ENCODE results near the gene CEP70.
"Not testable (repeated sequence)": the region's sequence is repeated elsewhere in the genome, so short reads cannot be mapped to it uniquely, and the experiment has no call there.

Gene CEP70, protein sequence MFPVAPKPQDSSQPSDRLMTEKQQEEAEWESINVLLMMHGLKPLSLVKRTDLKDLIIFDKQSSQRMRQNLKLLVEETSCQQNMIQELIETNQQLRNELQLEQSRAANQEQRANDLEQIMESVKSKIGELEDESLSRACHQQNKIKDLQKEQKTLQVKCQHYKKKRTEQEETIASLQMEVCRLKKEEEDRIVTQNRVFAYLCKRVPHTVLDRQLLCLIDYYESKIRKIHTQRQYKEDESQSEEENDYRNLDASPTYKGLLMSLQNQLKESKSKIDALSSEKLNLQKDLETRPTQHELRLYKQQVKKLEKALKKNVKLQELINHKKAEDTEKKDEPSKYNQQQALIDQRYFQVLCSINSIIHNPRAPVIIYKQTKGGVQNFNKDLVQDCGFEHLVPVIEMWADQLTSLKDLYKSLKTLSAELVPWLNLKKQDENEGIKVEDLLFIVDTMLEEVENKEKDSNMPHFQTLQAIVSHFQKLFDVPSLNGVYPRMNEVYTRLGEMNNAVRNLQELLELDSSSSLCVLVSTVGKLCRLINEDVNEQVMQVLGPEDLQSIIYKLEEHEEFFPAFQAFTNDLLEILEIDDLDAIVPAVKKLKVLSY

GRCh38 chr3:138594150-138594934, at the start of gene CEP70:
CEP70 (minus strand) TSS chr3:138594260; CDS start chr3:138572927, 21,333 bp downstream.
- DNase-seq = peak; percentile 80

DNA sequence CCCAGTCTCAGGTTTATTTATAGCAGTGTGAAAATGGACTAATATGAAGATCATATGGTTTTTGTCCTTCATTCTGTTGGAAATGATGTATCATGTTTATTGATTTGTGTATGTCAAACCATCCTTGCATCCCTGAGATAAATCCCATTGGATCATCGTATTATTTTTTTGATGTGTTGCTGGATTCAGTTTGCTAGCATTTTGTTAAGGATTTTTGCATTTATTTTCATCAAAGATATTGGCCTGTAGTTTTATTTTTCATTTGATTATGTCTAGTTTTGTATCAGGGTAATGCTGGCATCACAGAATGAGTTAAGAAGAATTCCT, 48.8 kb upstream of the CEP70 start:
- DNase-seq = no peak

DNA sequence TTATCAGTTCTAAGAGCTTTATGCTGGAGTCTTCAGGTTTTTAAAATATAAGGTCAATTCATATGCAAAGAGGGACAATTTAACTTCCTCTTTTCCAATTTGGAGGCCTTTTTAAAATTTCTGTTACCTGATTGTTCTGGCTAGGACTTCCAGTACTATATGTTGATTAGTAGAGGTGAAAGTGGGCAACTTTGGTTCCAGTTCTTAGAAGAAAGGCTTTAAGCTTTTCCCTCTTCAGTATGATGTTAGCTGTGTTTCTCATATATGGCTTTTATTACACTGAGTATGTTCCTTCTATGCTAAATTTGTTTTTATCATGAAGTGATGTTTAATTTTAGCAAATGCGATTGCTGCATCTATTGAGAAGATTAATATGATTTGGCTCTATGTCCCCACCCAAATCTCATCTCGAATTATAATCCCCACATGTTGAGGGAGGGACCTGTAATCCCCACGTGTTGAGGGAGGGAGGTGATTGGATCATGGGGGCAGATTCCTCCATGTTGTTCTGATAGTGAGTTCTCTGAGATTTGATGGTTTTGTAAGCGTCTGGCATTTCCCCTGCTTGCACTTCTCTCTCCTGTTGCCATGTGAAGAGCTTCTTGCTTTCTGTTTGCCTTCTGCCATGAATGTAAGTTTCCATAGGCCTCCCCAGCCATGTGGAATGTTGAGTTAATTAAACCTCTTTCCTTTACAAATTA, 48.3 kb upstream of the CEP70 start:
- no peak for DNase-seq

DNA sequence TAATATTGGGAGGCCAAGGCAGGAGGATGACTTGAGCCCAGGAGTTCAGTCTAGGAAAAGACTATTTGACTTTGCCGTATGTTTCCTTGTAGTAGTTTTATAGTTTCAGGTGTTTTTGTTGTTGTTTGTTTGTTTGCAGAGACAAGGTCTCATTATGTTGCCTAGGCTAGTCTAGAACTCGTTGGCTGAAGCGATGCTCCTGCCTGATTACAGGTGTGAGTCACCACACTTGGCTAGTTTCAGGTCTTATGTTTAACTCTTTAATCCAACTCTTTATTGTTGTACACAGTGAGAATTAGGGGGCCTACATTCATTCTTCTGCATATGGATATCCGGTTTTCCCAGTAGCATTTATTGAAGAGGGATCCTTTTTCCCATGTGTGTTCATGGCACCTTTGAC, 46.5 kb upstream of the CEP70 start:
- no peak for DNase-seq

- DNase-seq = no peak
Measured at GRCh38 chr3:138638641-138639040, 44.6 kb upstream of the CEP70 start.

GRCh38 chr3:138629526-138629925, 35.5 kb upstream of the CEP70 start:
- DNase-seq = no peak

GRCh38 chr3:138625707-138626365, 31.8 kb upstream of the CEP70 start:
- no peak for DNase-seq

- DNase-seq = no peak
Measured at GRCh38 chr3:138624518-138624917, 30.5 kb upstream of the CEP70 start.

GRCh38 chr3:138620431-138620830, 26.4 kb upstream of the CEP70 start:
- no peak for DNase-seq

GRCh38 chr3:138615462-138615861, 21.4 kb upstream of the CEP70 start:
- no peak for DNase-seq

DNA sequence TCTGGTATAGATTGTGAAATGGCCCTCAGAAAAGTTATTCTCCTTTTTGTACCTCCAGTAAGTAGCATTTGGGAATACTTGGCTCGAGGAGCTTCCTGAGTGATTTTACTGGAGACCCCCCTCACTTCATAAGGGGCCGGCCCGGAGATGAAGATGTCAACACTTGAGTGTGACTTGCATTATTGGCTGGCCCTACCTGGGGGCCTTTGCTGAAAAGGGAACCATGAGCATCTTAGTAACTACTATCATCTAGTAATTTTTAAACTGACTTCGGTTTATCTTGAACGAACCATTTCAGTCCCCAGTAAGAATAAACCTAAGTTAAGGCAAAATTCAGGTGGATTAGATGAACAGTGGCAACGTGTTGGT, 15.8 kb upstream of the CEP70 start:
- DNase-seq = no peak

- peak; percentile 54 for DNase-seq
Measured at GRCh38 chr3:138608322-138609135, 14.5 kb upstream of the CEP70 start, which contains the start of gene FAIM. FAIM (plus strand) TSS chr3:138608771; CDS start chr3:138619727, 10,956 bp downstream.

GRCh38 chr3:138604106-138604595, 10.1 kb upstream of the CEP70 start:
- not testable (repeated sequence) for DNase-seq

- not testable (repeated sequence) for DNase-seq
Measured at GRCh38 chr3:138601661-138602060, 7.6 kb upstream of the CEP70 start.

DNA sequence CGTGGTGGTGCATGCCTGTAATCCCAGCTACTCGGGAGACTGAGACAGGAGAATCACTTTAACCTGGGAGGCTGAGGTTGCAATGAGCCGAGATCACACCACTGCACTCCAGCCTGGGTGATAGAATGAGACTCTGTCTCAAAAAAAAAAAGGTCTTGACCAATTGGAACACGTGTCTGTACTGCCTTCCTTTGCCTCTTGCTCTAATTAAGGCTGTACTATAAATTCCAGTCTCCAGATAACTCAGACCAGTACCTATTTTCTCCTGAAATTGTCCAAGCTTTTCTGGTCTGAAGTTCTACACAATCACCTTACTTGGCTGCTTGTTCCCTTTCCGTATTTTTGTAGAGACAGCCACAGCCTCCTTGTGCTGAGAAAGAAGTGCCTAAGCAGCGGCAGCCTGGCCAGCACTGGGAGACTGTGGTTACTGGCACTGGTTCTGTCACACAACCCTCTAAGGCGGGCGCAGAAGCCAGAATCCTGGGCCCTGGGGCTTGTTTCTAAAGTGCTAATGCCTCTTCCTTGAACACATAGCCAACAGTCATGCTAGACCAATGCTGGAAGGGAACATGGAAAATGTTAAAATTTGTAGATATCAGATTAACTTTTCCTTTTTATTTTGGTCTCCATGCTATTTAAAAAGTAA, 6.2 kb upstream of the CEP70 start:
- no peak for DNase-seq

DNA sequence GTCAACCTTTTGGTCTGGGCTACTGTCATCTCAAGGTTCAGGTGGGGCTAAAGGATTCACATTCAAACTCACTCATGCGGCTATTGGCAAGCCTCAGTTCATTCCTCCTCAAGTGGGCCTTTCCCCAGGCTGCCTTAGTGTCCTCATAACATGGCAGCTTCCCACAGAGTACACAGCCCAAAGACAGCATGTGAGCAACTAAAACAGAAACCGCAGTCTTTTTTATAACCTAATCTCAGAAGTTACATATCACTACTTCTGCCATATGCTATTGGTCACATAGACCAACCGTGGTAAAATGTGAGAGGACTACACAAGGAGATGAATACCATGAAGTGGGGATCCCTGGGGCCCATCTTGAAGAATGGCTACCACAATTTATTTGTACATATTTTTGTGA, 4.5 kb upstream of the CEP70 start:
- DNase-seq = no peak

DNA sequence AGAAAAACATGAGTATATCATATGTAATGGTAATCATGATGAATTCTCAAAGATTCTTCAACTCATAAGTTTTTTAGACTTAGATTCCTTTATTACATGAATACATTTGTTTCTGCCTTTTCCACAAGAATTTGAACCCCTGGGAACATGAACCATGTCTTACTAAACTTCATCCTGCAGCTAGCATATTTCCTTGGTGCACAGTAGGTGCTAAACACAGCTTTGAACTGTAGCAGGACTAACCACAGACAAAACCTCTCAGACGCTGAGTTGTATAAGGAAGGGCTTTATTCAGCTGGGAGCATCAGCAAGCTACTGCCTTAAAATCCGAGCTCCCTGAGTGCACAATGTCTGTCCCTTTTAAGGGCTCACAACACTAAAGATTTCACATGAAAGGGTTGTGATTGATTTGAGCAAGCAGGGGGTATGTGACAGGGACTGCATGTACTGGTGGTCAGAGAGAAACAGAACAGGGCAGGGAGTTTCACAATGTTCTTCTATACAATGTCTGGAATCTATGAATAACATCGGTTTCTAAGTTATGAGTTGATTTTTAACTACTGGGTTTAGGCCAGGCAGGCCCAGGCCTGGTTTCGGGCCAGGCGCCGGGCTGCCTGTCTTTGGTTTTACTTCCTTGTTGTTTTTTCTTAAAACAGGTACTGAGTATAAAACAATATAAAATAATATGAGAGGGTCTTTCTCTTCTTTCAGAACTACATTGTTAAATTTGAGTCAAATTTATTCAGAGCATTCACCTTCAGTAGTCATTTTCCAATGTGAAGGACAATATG, 3.3 kb upstream of the CEP70 start:
- not testable (repeated sequence) for DNase-seq

GRCh38 chr3:138594935-138595610, 1.0 kb upstream of the CEP70 start:
- no peak for DNase-seq

- DNase-seq = no peak
Measured at GRCh38 chr3:138593488-138594149, 441 bp downstream of the CEP70 start.
